GM12878 (cell line): ENCODE data around the gene SBF2. TPM values are rescaled to one million over a fixed set of nuclear protein-coding genes. Genes with fewer than 3 reads are reported as not detected.

Source experiments
- ATAC-seq: fragments of 200-7000 bp; cut with Tn5 transposase; 3 replicates; pipeline ENCODE4 v1.9.1; 2020; ENCODE audit warnings: mild to moderate bottlenecking, moderate library complexity
- BruUV-seq: library from RNA; stranded (reverse); fragments of 400-500 nt; replicated peaks from 2 replicates; lab custom pipeline; 2021; lab: Mats Ljungman, UMichigan
- CTCF ChIA-PET: fragments of 300-600 bp; sonication (Branson Sonifier 250); formaldehyde crosslinking; extraction: SDS; loops from one replicate; lab custom pipeline; 2021; ENCODE audit warnings: inconsistent platforms; lab: Yijun Ruan, JAX
- POLR2A ChIA-PET: fragments of 350-600 bp; formaldehyde crosslinking; extraction: SDS; loops from one replicate; lab custom pipeline; 2021; ENCODE audit warnings: inconsistent platforms; lab: Charles Lee
- RAD21 ChIA-PET: fragments of 300-600 bp; sonication (Branson Sonifier 250); formaldehyde crosslinking; loops from one replicate; lab custom pipeline; 2023; ENCODE audit warnings: antibody characterized with exemption; ENCODE audit not compliant: unreplicated experiment; lab: Charles Lee
- SMC1A ChIA-PET: fragments of 300-600 bp; sonication (Branson Sonifier 250); formaldehyde crosslinking; loops from one replicate; lab custom pipeline; 2023; ENCODE audit not compliant: unreplicated experiment, uncharacterized antibody; lab: Charles Lee
- DNase-seq: peaks from one replicate; pipeline ENCODE4 v3.0.0-alpha.2; 2011; ENCODE audit warnings: low read depth, low spot score
- FAIRE-seq: peaks from 3 replicates; lab custom pipeline; 2011; peaks lifted over from hg19 to GRCh38; lab: Jason Lieb, UNC
- H2AFZ ChIP-seq: 2 replicates; pipeline ENCODE4 v1.6.0; 2011; ENCODE audit warnings: low read depth, low read length, control low read depth; ENCODE audit not compliant: control insufficient read depth
- H3K27ac ChIP-seq: 2 replicates; pipeline ENCODE4 v1.5.1; 2011; ENCODE audit warnings: control low read depth; ENCODE audit not compliant: control insufficient read depth, insufficient read depth
- H3K27me3 ChIP-seq, 2 experiments: replicated peaks in 1 of 2; 2 replicates each; pipeline versions ENCODE4 v1.6.0 to v1.6.1; 2011; ENCODE audit warnings: low read length in 1 of 2; ENCODE audit not compliant: control insufficient read depth in 2 of 2, insufficient read depth in 2 of 2
- H3K36me3 ChIP-seq, 2 experiments: 2 replicates each; pipeline ENCODE4 v1.5.1; 2011; ENCODE audit warnings: low read length in 1 of 2; ENCODE audit not compliant: control insufficient read depth in 2 of 2, insufficient read depth in 2 of 2
- H3K4me1 ChIP-seq: 2 replicates; pipeline ENCODE4 v1.6.1; 2011; ENCODE audit warnings: mild to moderate bottlenecking, low read length, moderate library complexity, mixed read lengths; ENCODE audit not compliant: control insufficient read depth, insufficient read depth
- H3K4me2 ChIP-seq: 2 replicates; pipeline ENCODE4 v1.6.0; 2011; ENCODE audit warnings: control low read depth; ENCODE audit not compliant: control insufficient read depth, insufficient read depth
- H3K4me3 ChIP-seq: fragments of 200-600 bp; sonication (generic); 2 replicates; pipeline ENCODE4 v1.5.1; 2016
- H3K79me2 ChIP-seq: 2 replicates; pipeline ENCODE4 v1.6.0; 2011; ENCODE audit warnings: low read length; ENCODE audit not compliant: control insufficient read depth, insufficient read depth
- H3K9ac ChIP-seq: 2 replicates; pipeline ENCODE4 v1.8.0; 2011; ENCODE audit warnings: low read length, control low read depth, mixed read lengths; ENCODE audit not compliant: control insufficient read depth, insufficient read depth
- H3K9me3 ChIP-seq: replicated peaks from 3 replicates; pipeline ENCODE4 v1.5.1; 2011; ENCODE audit warnings: mild to moderate bottlenecking, low read length; ENCODE audit not compliant: control insufficient read depth, insufficient read depth
- H4K20me1 ChIP-seq: 2 replicates; pipeline ENCODE4 v1.6.0; 2011; ENCODE audit not compliant: control insufficient read depth, insufficient read depth
- ASH2L ChIP-seq: fragments of 300-600, 200-600 bp; sonication (generic); IDR thresholded peaks from 2 replicates; pipeline ENCODE4 v1.6.1; 2017; ENCODE audit warnings: low read depth, mild to moderate bottlenecking, borderline replicate concordance
- CHD1 ChIP-seq: IDR thresholded peaks from 2 replicates; pipeline ENCODE4 v1.6.1; 2012; ENCODE audit warnings: low read depth, low read length, improper control_type of control experiment
- KAT2A ChIP-seq: conservative IDR thresholded peaks from 2 replicates; pipeline ENCODE4 v1.6.1; 2011; ENCODE audit warnings: low read depth, low read length; ENCODE audit not compliant: control insufficient read depth
- KLF5 ChIP-seq: fragments of 450-650 bp; IDR thresholded peaks from 2 replicates; pipeline ENCODE4 v1.6.1; 2014; ENCODE audit warnings: mild to moderate bottlenecking; ENCODE audit not compliant: partially characterized antibody
- MYB ChIP-seq: fragments of 150-350 bp; IDR thresholded peaks from 2 replicates; pipeline ENCODE4 v1.6.1; 2014; ENCODE audit warnings: mild to moderate bottlenecking, low read depth, low read length, borderline replicate concordance
- NR2F1 ChIP-seq: fragments of 450-650 bp; conservative IDR thresholded peaks from 2 replicates; pipeline ENCODE4 v1.6.1; 2017; ENCODE audit warnings: mild to moderate bottlenecking
- PKNOX1 ChIP-seq: fragments of 450-650 bp; IDR thresholded peaks from 2 replicates; pipeline ENCODE4 v1.6.1; 2016; ENCODE audit warnings: mild to moderate bottlenecking
- POU2F2 ChIP-seq: IDR thresholded peaks from 3 replicates; pipeline ENCODE4 v1.6.1; 2011; ENCODE audit warnings: low read depth, mild to moderate bottlenecking, low read length, borderline replicate concordance
- RAD21 ChIP-seq: IDR thresholded peaks from 2 replicates; pipeline ENCODE4 v1.6.1; 2011; ENCODE audit warnings: mild to moderate bottlenecking, low read depth, low read length, moderate library complexity; ENCODE audit not compliant: insufficient read depth
- RB1 ChIP-seq: fragments of 450-650 bp; formaldehyde crosslinking; IDR thresholded peaks from 2 replicates; pipeline ENCODE4 v1.6.1; 2017; ENCODE audit warnings: mild to moderate bottlenecking, borderline replicate concordance
- SMARCA5 ChIP-seq: fragments of 450-650 bp; IDR thresholded peaks from 2 replicates; pipeline ENCODE4 v1.6.1; 2017; ENCODE audit warnings: mild to moderate bottlenecking
- YBX1 ChIP-seq: fragments of 450-650 bp; IDR thresholded peaks from 2 replicates; pipeline ENCODE4 v1.6.1; 2016; ENCODE audit warnings: antibody characterized with exemption
- ZBTB11 ChIP-seq: fragments of 450-650 bp; formaldehyde crosslinking; IDR thresholded peaks from 2 replicates; pipeline ENCODE4 v1.5.0; 2022; ENCODE audit warnings: mild to moderate bottlenecking, missing genetic modification characterization
- ZNF274 ChIP-seq: IDR thresholded peaks from one replicate; pipeline ENCODE4 v1.8.0; 2011; ENCODE audit not compliant: insufficient read length, insufficient read depth
- ZNF384 ChIP-seq: IDR thresholded peaks from 2 replicates; pipeline ENCODE4 v1.6.1; 2012; ENCODE audit warnings: low read depth, mild to moderate bottlenecking, low read length, improper control_type of control experiment, borderline replicate concordance
- WGBS: methylation state at CpG from one replicate; pipeline ENCODE4 v1.1.6; 2016; ENCODE audit warnings: low lambda C conversion rate; ENCODE audit not compliant: insufficient replicate concordance, insufficient coverage; ENCODE audit errors: missing lambda C conversion rate; 5-methylcytosine and 5-hydroxymethylcytosine counted together
- in situ Hi-C: fragments of 300-500 bp; cut with MboI; formaldehyde crosslinking; loops from 9 replicates; pipeline ENCODE4 v1.14.3; 2018; ENCODE audit warnings: mixed read lengths
- intact Hi-C: fragments of 100-400 bp; cut with micrococcal nuclease; formaldehyde crosslinking; loops from one replicate; pipeline ENCODE4 v1.14.2; 2022; ENCODE audit not compliant: unreplicated experiment
- polyA plus RNA-seq, 11 experiments: library from polyadenylated mRNA; depleted of rRNA in 4 of 11; unstranded in 6 of 11; stranded (reverse) in 5 of 11; fragments of >200 nt; fragmentation: Nextera tagmentation in 4 of 11; fragmentation: Illumina TruSeq in 1 of 11; extraction: Ambion mirVana in 4 of 11; extraction: Trizol in 1 of 11; gene quantifications; 1 replicate in 1 of 11; 2 replicates in 10 of 11; pipeline versions ENCODE4 v1.2.1 to v1.2.3, GENCODE V29; 2011 to 2016; ENCODE audit warnings: inconsistent platforms in 2 of 11, missing spikeins in 2 of 11, low read depth in 1 of 11
- total RNA-seq, 4 experiments: library from RNA; depleted of rRNA in 3 of 4; stranded (reverse); fragments of >200 nt in 3 of 4; fragmentation: Illumina TruSeq in 1 of 4; extraction: Trizol in 1 of 4; gene quantifications; 2 replicates each; pipeline versions ENCODE4 v1.2.1 to v1.2.3, GENCODE V29; 2013 to 2021

The SBF2 gene
- total and polyA plus RNA-seq, 10 of the 15 experiments (the other 5 are each of a cell fraction or from before 2014, with no cell fraction given), result 0.24 to 2.3 (median 1.1) TPM

GRCh38 chr11:9790703-9791102, 503.3 kb downstream of the SBF2 start:
- ChIA-PET POLR2A (no interaction called here), CTCF (interaction anchor here (1.6 kb wide), 1 partner anchor 11 kb away, joined by 5 read pairs; no protein-coding TSS in a partner anchor), RAD21 (no interaction called here), SMC1A (interaction anchor here (1.0 kb wide), 1 partner anchor 10 kb away, joined by 3 read pairs; no protein-coding TSS in a partner anchor)
- Histone ChIP-seq H3K4me2 (no peak overlapping the region), H3K9ac (no peak overlapping the region), H3K4me3 (no peak overlapping the region), H3K27ac (no peak overlapping the region), H3K9me3 (no peaks in the 10 kb centered on the region; the same call in 2 of the 3 replicates), H3K36me3 (no peaks in the 10 kb centered on the region), H3K4me1 (no peaks in the 10 kb centered on the region), H3K27me3 (no peaks in the 10 kb centered on the region), H3K79me2 (no peaks in the 10 kb centered on the region), H2AFZ (no peak overlapping the region), H4K20me1 (no peaks in the 10 kb centered on the region)
- 68% methylated on average over 3 of the region's 3 CpGs for WGBS
- no peak for TF ChIP-seq NR2F1
- FAIRE-seq (no peak), ATAC-seq (no peak), DNase-seq (no peak)
- intact Hi-C loops, result no loop called here
- BruUV-seq, result no TSS peak
- in situ Hi-C loops, result no loop called here

GRCh38 chr11:9789910-9790309, 504.1 kb downstream of the SBF2 start:
- H3K27me3 ChIP-seq, result no peaks in the 10 kb centered on the region
- 67% methylated on average over 3 of the region's 3 CpGs for WGBS
- no peak overlapping the region for H3K4me2 ChIP-seq
- no peak for DNase-seq
- no peak for FAIRE-seq
- ChIA-PET POLR2A (no interaction called here), SMC1A (interaction anchor here (1.0 kb wide), 1 partner anchor 11 kb away, joined by 3 read pairs; no protein-coding TSS in a partner anchor), RAD21 (no interaction called here), CTCF (interaction anchor here (1.6 kb wide), 1 partner anchor 12 kb away, joined by 5 read pairs; no protein-coding TSS in a partner anchor)
- H3K9me3 ChIP-seq, result no peaks in the 10 kb centered on the region; the same call in 2 of the 3 replicates
- intact Hi-C loops (no loop called here), in situ Hi-C loops (no loop called here)
- H3K9ac ChIP-seq, result no peak overlapping the region
- no peak for ATAC-seq
- BruUV-seq, result no TSS peak
- H4K20me1 ChIP-seq, result no peaks in the 10 kb centered on the region
- H3K36me3 ChIP-seq, result no peaks in the 10 kb centered on the region
- no peak overlapping the region for H2AFZ ChIP-seq
- H3K4me3 ChIP-seq, result no peak overlapping the region
- H3K79me2 ChIP-seq, result no peaks in the 10 kb centered on the region
- no peak overlapping the region for H3K27ac ChIP-seq
- H3K4me1 ChIP-seq, result no peaks in the 10 kb centered on the region
- TF ChIP-seq YBX1 (no peak), RAD21 (no peak), PKNOX1 (no peak), KLF5 (no peak), ZBTB11 (CRISPR knock-in tag) (no peak), RB1 (no peak), ZNF384 (no peak), MYB (no peak), CHD1 (no peak), SMARCA5 (no peak), POU2F2 (no peak), ASH2L (no peak), KAT2A (no peak), ZNF274 (no peak)
